Measurements from ENCODE around the gene EFCAB14.

Gene EFCAB14, protein sequence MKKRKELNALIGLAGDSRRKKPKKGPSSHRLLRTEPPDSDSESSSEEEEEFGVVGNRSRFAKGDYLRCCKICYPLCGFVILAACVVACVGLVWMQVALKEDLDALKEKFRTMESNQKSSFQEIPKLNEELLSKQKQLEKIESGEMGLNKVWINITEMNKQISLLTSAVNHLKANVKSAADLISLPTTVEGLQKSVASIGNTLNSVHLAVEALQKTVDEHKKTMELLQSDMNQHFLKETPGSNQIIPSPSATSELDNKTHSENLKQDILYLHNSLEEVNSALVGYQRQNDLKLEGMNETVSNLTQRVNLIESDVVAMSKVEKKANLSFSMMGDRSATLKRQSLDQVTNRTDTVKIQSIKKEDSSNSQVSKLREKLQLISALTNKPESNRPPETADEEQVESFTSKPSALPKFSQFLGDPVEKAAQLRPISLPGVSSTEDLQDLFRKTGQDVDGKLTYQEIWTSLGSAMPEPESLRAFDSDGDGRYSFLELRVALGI

DNA sequence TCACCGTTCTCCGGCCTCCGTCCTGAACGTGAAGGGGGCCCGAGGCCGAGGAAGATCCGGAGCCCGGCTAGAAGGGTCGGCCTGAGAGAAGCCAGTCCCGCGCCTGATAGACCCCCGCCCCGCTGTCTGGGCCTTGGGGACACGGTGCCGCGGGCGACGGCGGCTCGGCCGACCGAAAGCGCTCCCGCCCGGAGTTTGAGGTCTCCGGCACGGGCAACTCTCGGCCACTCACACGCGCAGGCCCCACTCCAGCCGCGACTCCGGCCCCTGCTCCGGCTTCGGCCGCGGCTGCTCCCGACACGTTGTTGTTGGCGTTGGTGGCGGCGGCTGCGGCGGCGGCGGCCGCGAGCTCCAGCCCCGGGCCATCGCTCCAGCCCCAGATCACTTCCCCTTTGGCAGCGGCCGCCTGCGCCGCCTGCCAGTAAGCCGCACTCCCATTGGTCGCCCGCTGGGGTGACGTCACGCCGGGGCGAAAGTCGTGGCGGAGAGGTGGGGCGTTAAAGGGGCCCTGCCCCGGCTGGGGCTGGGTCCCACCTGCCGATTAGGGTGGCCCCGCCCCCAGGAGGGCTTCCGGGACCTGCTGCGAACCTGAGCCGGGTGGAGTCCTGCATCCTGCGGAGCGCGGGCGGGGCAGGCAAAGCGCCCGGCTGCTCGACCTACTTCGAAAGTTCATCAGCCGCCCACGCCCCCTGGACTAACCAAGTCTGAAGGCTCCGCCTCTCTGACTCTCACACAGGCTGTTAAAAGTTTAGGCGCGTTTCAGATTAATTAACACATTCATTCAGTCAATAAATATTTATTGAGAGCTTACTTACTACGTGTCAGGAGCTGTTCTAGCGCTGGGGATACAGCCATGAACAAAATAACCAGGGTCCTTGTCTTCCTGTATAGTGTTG lies at the start of gene EFCAB14:
Gene EFCAB14 (minus strand): TSS at position 388 of the 896 bp plus-strand sequence. CDS start 1,027 bp downstream, outside the sequence.
- POLR2A ChIA-PET = interaction anchor here (1.1 to 1.9 kb wide), 3 partner anchors 51 to 104 kb away, joined by 3 to 5 read pairs (median 4); partner anchors contain the start of gene ATPAF1

DNA sequence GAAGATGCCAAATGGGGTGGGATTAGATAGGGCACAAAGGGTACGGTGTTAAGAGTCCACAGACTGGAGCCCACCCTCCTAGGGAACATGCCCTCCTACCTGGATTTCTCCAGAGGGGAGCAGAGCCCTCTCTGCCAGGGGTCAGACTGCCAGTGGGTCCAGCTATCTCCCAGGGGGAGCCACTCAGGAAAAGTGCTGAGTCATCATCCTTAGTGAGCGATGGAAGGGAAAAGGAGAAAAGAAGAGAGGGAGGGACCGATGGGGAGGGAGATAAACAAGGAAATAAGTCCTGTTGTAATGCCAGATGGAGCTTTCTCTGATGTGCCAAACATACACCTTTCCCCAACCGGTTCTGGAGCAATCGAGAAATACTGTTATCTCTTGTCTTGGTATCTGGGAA lies 49.5 kb upstream of the EFCAB14 start:
- CTCF ChIA-PET = interaction anchor here (0.6 kb wide), 1 partner anchor 18 kb away, joined by 4 read pairs; no protein-coding TSS in a partner anchor
- POLR2A ChIA-PET = no interaction called here

More for the DNA sequence above, at the start of gene EFCAB14:
- TF ChIP-seq FOXM1 (IDR thresholded peaks at IDR 0.05; ENCODE audit: borderline replicate concordance) (peak; percentile 92), ELF4 (IDR thresholded peaks at IDR 0.05) (peak; percentile 42), L3MBTL2 (conservative IDR thresholded peaks at IDR 0.05) (peak; percentile 58; the same call in 1 of the 2 replicates), SP1 (IDR thresholded peaks at IDR 0.05) (no peak)
- DNase-seq (ENCODE audit: extremely low spot score) = peak; percentile 98
- CTCF ChIA-PET = no interaction called here

DNA sequence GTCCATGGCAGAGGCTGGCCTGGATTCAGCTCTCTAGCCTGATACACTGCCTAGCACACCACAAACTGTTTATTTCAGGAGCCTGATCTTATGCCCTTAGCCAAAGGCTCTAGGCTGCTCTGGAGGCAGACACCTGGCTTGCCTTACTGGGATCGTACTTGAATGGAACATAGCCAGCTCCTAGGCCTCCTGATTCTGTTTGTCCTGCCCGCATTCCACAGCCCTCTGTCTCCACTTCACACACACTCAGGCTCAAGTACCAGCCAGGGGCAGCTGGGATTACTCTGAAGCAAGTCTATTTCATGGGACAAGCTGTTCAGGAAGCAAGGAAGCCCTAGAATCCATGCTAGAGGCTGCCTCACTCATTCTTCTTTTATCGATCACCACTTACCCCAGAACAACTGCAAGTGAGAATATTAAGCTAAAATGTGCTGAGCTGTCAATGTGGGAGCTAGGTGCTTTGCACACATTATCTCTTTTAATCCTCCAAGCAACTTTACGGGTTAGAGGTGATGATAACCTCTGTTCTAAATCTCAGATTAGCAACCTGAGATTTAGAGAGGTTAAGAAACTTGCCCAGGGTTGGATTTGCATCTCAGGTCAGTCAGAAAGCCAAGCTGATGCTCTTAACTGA lies 48.9 kb upstream of the EFCAB14 start:
- DNase-seq (ENCODE audit: extremely low spot score) = no peak
- ChIA-PET POLR2A (no interaction called here), CTCF (interaction anchor here (0.6 kb wide), 1 partner anchor 19 kb away, joined by 4 read pairs; no protein-coding TSS in a partner anchor)
- TF ChIP-seq TARDBP (IDR thresholded peaks at IDR 0.05) = no peak
- TF ChIP-seq HDGF (IDR thresholded peaks at IDR 0.05; ENCODE audit: borderline replicate concordance) = no peak
- TF ChIP-seq ARNT (IDR thresholded peaks at IDR 0.05) = no peak
- TF ChIP-seq BHLHE40 (IDR thresholded peaks at IDR 0.05; ENCODE audit: borderline replicate concordance) = no peak
- no peak for TF ChIP-seq CTBP1 (IDR thresholded peaks at IDR 0.05; ENCODE audit: borderline replicate concordance)
- TF ChIP-seq L3MBTL2 (conservative IDR thresholded peaks at IDR 0.05) = no peak
- TF ChIP-seq SP1 (IDR thresholded peaks at IDR 0.05) = no peak
- no peak for TF ChIP-seq LEF1 (IDR thresholded peaks at IDR 0.05; ENCODE audit: borderline replicate concordance)
- TF ChIP-seq ELF4 (IDR thresholded peaks at IDR 0.05) = no peak
- no peak for TF ChIP-seq FOXM1 (IDR thresholded peaks at IDR 0.05; ENCODE audit: borderline replicate concordance)
- no peak for TF ChIP-seq NFRKB (IDR thresholded peaks at IDR 0.05)
- TF ChIP-seq ZNF384 (IDR thresholded peaks at IDR 0.05) = no peak
- no peak for TF ChIP-seq FOXK2 (IDR thresholded peaks at IDR 0.05)

More for the DNA sequence above, 49.5 kb upstream of the EFCAB14 start:
- DNase-seq (ENCODE audit: extremely low spot score) = no peak
- TF ChIP-seq ELF4 (IDR thresholded peaks at IDR 0.05) (no peak), CTBP1 (IDR thresholded peaks at IDR 0.05; ENCODE audit: borderline replicate concordance) (no peak), ARNT (IDR thresholded peaks at IDR 0.05) (no peak), NFRKB (IDR thresholded peaks at IDR 0.05) (no peak), BHLHE40 (IDR thresholded peaks at IDR 0.05; ENCODE audit: borderline replicate concordance) (no peak), HDGF (IDR thresholded peaks at IDR 0.05; ENCODE audit: borderline replicate concordance) (no peak), FOXA1 (IDR thresholded peaks at IDR 0.05) (no peak), L3MBTL2 (conservative IDR thresholded peaks at IDR 0.05) (no peak), LEF1 (IDR thresholded peaks at IDR 0.05; ENCODE audit: borderline replicate concordance) (no peak), FOXK2 (IDR thresholded peaks at IDR 0.05) (no peak), SUZ12 (IDR thresholded peaks at IDR 0.05) (no peak), TARDBP (IDR thresholded peaks at IDR 0.05) (no peak)

DNA sequence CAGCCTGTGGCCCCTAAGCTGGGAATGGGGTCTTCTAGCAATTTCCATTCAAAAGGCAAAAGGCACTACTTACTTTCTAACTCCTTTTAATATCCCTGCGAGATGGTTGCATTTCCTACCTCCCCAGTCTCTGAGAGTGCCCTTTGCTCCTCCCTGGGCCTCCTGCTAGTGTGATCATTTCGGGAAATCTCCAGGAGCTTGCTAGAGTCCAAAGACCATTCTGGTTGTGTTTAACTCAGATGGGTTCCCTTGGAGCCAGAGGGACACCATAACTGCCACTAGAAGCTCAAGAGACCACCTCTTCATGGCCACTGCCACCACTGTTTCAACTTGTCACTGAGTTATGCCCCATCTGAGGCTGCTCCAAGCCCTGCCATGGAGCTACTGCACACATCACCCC lies 45.5 kb upstream of the EFCAB14 start:
- no peak for TF ChIP-seq FOXM1 (IDR thresholded peaks at IDR 0.05; ENCODE audit: borderline replicate concordance)
- TF ChIP-seq, protein P1, sequence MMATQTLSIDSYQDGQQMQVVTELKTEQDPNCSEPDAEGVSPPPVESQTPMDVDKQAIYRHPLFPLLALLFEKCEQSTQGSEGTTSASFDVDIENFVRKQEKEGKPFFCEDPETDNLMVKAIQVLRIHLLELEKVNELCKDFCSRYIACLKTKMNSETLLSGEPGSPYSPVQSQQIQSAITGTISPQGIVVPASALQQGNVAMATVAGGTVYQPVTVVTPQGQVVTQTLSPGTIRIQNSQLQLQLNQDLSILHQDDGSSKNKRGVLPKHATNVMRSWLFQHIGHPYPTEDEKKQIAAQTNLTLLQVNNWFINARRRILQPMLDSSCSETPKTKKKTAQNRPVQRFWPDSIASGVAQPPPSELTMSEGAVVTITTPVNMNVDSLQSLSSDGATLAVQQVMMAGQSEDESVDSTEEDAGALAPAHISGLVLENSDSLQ (IDR thresholded peaks at IDR 0.05) = no peak
- TF ChIP-seq FOXK2 (IDR thresholded peaks at IDR 0.05) = no peak
- no peak for TF ChIP-seq SUZ12 (IDR thresholded peaks at IDR 0.05)
- TF ChIP-seq LEF1 (IDR thresholded peaks at IDR 0.05; ENCODE audit: borderline replicate concordance) = no peak
- no peak for TF ChIP-seq HDGF (IDR thresholded peaks at IDR 0.05; ENCODE audit: borderline replicate concordance)
- TF ChIP-seq NFRKB (IDR thresholded peaks at IDR 0.05) = no peak
- no peak for TF ChIP-seq BHLHE40 (IDR thresholded peaks at IDR 0.05; ENCODE audit: borderline replicate concordance)
- TF ChIP-seq CTBP1 (IDR thresholded peaks at IDR 0.05; ENCODE audit: borderline replicate concordance) = no peak
- no peak for TF ChIP-seq SP1 (IDR thresholded peaks at IDR 0.05)
- TF ChIP-seq ARNT (IDR thresholded peaks at IDR 0.05) = no peak
- no peak for TF ChIP-seq ZNF384 (IDR thresholded peaks at IDR 0.05)
- TF ChIP-seq FOXA1 (IDR thresholded peaks at IDR 0.05) = no peak
- TF ChIP-seq L3MBTL2 (conservative IDR thresholded peaks at IDR 0.05) = no peak
- TF ChIP-seq TARDBP (IDR thresholded peaks at IDR 0.05) = no peak
- TF ChIP-seq ELF4 (IDR thresholded peaks at IDR 0.05) = no peak
- CTCF ChIA-PET = interaction anchor here (1.2 kb wide), 1 partner anchor 17 kb away, joined by 4 read pairs; no protein-coding TSS in a partner anchor
- POLR2A ChIA-PET = no interaction called here
- DNase-seq (ENCODE audit: extremely low spot score) = no peak

DNA sequence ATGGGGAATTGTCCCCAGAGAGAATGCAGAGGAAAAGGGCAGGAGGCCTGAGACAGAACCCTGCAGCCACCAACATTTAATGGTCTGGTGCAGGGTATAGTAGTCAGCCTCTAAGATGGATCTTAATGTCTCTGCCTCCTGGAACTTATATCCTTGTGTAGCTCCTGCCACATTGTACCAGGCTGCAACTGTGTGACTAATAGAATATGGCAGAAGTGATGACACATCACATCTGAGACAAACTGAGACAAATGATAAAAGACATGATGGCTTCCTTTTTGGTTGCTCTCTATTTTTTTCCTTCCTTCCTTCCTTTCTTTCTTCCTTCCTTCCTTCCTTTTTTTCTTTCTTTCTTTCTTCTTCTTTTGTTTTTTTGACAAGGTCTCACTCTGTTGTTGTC lies 42.8 kb upstream of the EFCAB14 start:
- no peak for TF ChIP-seq L3MBTL2 (conservative IDR thresholded peaks at IDR 0.05)
- TF ChIP-seq, protein P1 (IDR thresholded peaks at IDR 0.05) = no peak
- no peak for TF ChIP-seq HDGF (IDR thresholded peaks at IDR 0.05; ENCODE audit: borderline replicate concordance)
- TF ChIP-seq FOXK2 (IDR thresholded peaks at IDR 0.05) = no peak
- no peak for TF ChIP-seq FOXA1 (IDR thresholded peaks at IDR 0.05)
- no peak for TF ChIP-seq CTBP1 (IDR thresholded peaks at IDR 0.05; ENCODE audit: borderline replicate concordance)
- no peak for TF ChIP-seq SUZ12 (IDR thresholded peaks at IDR 0.05)
- TF ChIP-seq NFRKB (IDR thresholded peaks at IDR 0.05) = no peak
- TF ChIP-seq BHLHE40 (IDR thresholded peaks at IDR 0.05; ENCODE audit: borderline replicate concordance) = no peak
- no peak for TF ChIP-seq ARNT (IDR thresholded peaks at IDR 0.05)
- TF ChIP-seq SP1 (IDR thresholded peaks at IDR 0.05) = no peak
- TF ChIP-seq FOXM1 (IDR thresholded peaks at IDR 0.05; ENCODE audit: borderline replicate concordance) = no peak
- no peak for TF ChIP-seq TARDBP (IDR thresholded peaks at IDR 0.05)
- TF ChIP-seq ZNF384 (IDR thresholded peaks at IDR 0.05) = no peak
- no peak for TF ChIP-seq ELF4 (IDR thresholded peaks at IDR 0.05)
- TF ChIP-seq LEF1 (IDR thresholded peaks at IDR 0.05; ENCODE audit: borderline replicate concordance) = no peak
- DNase-seq (ENCODE audit: extremely low spot score) = no peak
- POLR2A ChIA-PET = no interaction called here
- CTCF ChIA-PET = no interaction called here
